8988T (cell line): Measurements from ENCODE around the gene MDH1B.
"Not testable (repeated sequence)": the region's sequence is repeated elsewhere in the genome, so short reads cannot be mapped to it uniquely, and the experiment has no call there.

Experiments
- DNase-seq: peaks from one replicate; pipeline ENCODE4 v3.0.0; 2011

The MDH1B gene

GRCh38 chr2:206766057-206766930 lies 1.2 kb upstream of the MDH1B start:
- no peak for DNase-seq

GRCh38 chr2:206764673-206765241 lies 371 bp downstream of the MDH1B start:
- no peak for DNase-seq

- DNase-seq: no peak
These were observed 8.3 kb downstream of the MDH1B start for GRCh38 chr2:206756816-206757215.

- DNase-seq: no peak
These were observed 24.3 kb downstream of the MDH1B start for GRCh38 chr2:206740800-206741199.

GRCh38 chr2:206739271-206739670 lies 25.9 kb downstream of the MDH1B start:
- DNase-seq: no peak

- DNase-seq: no peak
These were observed 28.2 kb downstream of the MDH1B start for GRCh38 chr2:206736935-206737334.

- no peak for DNase-seq
These were observed 31.8 kb downstream of the MDH1B start for GRCh38 chr2:206733341-206733740.

- DNase-seq: no peak
These were observed 36.6 kb downstream of the MDH1B start for GRCh38 chr2:206728277-206729199.

- DNase-seq: no peak
These were observed 37.8 kb downstream of the MDH1B start for GRCh38 chr2:206727287-206727686.

GRCh38 chr2:206723288-206723687 lies 41.8 kb downstream of the MDH1B start:
- no peak for DNase-seq

- DNase-seq: no peak
These were observed 43.7 kb downstream of the MDH1B start for GRCh38 chr2:206721256-206721920.

- DNase-seq: no peak
These were observed 46.8 kb downstream of the MDH1B start, which contains the start of gene DYTN for GRCh38 chr2:206718296-206718695. Gene DYTN (minus strand): TSS chr2:206718396. CDS start chr2:206718279, 117 bp downstream.

- DNase-seq: no peak
These were observed 48.5 kb downstream of the MDH1B start for GRCh38 chr2:206716623-206717022.

- not testable (repeated sequence) for DNase-seq
These were observed 49.9 kb downstream of the MDH1B start for GRCh38 chr2:206715183-206715582.

GRCh38 chr2:206713746-206714145 lies 51.4 kb downstream of the MDH1B start:
- no peak for DNase-seq

GRCh38 chr2:206708286-206708685 lies 56.8 kb downstream of the MDH1B start:
- DNase-seq: no peak

- no peak for DNase-seq
These were observed 57.9 kb downstream of the MDH1B start for GRCh38 chr2:206707164-206707701.

GRCh38 chr2:206701952-206702605 lies 63.0 kb downstream of the MDH1B start:
- no peak for DNase-seq

- DNase-seq: no peak
These were observed 65.0 kb downstream of the MDH1B start for GRCh38 chr2:206700156-206700555.

- DNase-seq: no peak
These were observed 66.3 kb downstream of the MDH1B start for GRCh38 chr2:206698811-206699210.

- no peak for DNase-seq
These were observed 68.2 kb downstream of the MDH1B start for GRCh38 chr2:206696910-206697309.
